ENCODE measurements around the gene KSR2. TPM values are rescaled to one million over a fixed set of nuclear protein-coding genes. Genes with fewer than 3 reads are reported as not detected.

The KSR2 gene
- total and polyA plus RNA-seq, 7 donors = under 0.01 to 1.1 (median 0.41) TPM

DNA sequence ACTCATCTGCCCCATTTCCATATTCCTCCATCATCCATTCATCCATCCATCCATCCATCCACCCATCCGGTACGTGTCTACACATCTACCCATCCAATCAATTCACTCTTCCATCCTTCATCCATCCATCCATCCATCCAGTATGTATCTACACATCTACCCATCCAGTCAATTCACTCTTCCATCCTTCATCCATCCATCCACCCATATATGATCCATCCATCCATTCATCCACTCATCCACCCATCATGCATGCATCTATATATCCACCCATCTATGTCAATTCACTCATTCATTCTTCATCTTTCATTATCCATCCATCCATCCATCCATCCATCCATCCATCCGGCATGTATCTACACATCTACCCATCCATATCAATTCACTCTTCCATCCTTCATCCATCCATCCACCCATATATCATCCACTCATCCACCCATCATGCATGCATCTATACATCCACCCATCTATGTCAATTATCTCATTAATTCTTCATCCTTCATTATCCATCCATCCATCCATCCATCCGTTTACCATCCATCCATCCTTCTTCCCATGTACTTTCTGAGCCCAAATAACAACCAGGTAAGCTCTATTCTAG lies 498.8 kb downstream of the KSR2 start:
- intact Hi-C loops (cut with DNase I) = no loop called here

DNA sequence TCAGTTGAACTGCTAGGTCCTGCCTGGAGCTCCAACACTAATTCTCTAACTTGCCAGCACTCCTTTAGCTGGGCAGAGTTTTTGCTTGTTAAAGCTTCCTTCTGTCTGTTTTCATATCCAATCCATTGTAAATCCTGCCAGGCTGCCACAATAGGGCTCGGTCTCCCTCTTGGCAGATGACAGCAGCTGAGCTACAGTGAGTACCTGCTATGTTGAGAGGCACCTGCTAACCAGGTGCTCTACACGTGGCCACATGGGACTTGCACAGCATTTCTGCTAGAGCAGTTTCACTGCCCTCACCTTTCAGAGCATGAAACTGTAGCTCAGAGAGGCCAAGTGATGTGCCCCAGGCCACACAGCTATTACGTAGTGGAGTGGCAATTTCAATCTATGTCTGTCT lies 500.8 kb downstream of the KSR2 start:
- Histone ChIP-seq H3K27me3 (peaks cover 0 to 4% (median 0%) of the 10 kb centered on the region in 3 donors), H3K36me3 (no peaks in the 10 kb centered on the region), H3K9me3 (no peaks in the 10 kb centered on the region), H3K27ac (no peak overlapping the region), H3K4me1 (no peaks in the 10 kb centered on the region), H3K4me3 (no peak overlapping the region)
- no peak for TF ChIP-seq POLR2AphosphoS5 (IDR thresholded peaks at IDR 0.05)
- TF ChIP-seq, protein P1, sequence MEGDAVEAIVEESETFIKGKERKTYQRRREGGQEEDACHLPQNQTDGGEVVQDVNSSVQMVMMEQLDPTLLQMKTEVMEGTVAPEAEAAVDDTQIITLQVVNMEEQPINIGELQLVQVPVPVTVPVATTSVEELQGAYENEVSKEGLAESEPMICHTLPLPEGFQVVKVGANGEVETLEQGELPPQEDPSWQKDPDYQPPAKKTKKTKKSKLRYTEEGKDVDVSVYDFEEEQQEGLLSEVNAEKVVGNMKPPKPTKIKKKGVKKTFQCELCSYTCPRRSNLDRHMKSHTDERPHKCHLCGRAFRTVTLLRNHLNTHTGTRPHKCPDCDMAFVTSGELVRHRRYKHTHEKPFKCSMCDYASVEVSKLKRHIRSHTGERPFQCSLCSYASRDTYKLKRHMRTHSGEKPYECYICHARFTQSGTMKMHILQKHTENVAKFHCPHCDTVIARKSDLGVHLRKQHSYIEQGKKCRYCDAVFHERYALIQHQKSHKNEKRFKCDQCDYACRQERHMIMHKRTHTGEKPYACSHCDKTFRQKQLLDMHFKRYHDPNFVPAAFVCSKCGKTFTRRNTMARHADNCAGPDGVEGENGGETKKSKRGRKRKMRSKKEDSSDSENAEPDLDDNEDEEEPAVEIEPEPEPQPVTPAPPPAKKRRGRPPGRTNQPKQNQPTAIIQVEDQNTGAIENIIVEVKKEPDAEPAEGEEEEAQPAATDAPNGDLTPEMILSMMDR (IDR thresholded peaks at IDR 0.05) = no peak
- no peak for DNase-seq
- WGBS, 2 donors = 49 to 71% methylated on average over 3 of the region's 3 CpGs
- intact Hi-C loops (cut with DNase I) = no loop called here

More for the DNA sequence above, 498.8 kb downstream of the KSR2 start:
- DNase-seq = no peak
- WGBS, 2 donors = 68 to 88% methylated on average over 4 of the region's 4 CpGs
- Histone ChIP-seq H3K36me3 (no peaks in the 10 kb centered on the region), H3K4me3 (no peak overlapping the region), H3K9me3 (no peaks in the 10 kb centered on the region), H3K4me1 (no peaks in the 10 kb centered on the region), H3K27me3 (peaks cover 0 to 4% (median 0%) of the 10 kb centered on the region in 3 donors), H3K27ac (no peak overlapping the region)
- no peak for TF ChIP-seq EP300 (IDR thresholded peaks at IDR 0.05)
- no peak for TF ChIP-seq POLR2A (IDR thresholded peaks at IDR 0.05)
- no peak for TF ChIP-seq POLR2AphosphoS5 (IDR thresholded peaks at IDR 0.05)
- TF ChIP-seq, protein P1 (IDR thresholded peaks at IDR 0.05) = no peak

DNA sequence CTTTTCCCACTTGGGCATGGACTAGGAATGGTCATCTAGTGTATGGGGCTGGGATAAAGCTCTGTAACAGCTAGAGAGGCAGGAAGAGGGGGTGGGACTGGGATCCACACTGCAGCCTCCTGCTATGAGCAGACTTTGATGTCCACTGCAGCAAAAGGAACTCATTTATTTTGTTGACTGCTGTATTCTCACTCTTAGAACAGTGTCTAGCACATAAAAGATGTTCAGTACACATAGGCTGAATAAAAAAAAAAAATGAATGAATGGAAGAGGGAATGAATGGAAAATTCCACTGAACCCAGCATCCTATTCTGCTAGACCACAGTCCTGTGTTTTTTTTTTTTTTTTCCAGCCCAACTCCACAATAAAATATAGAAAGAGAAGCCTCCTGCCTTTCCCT lies 501.2 kb downstream of the KSR2 start:
- Histone ChIP-seq H3K27ac (no peak overlapping the region), H3K4me3 (no peak overlapping the region), H3K9me3 (no peaks in the 10 kb centered on the region), H3K27me3 (peaks cover 0 to 4% (median 0%) of the 10 kb centered on the region in 3 donors), H3K4me1 (no peaks in the 10 kb centered on the region), H3K36me3 (no peaks in the 10 kb centered on the region)
- no peak for DNase-seq
- TF ChIP-seq POLR2A (IDR thresholded peaks at IDR 0.05) (no peak), EP300 (IDR thresholded peaks at IDR 0.05) (no peak), POLR2AphosphoS5 (IDR thresholded peaks at IDR 0.05) (no peak)
- TF ChIP-seq, protein P1 (IDR thresholded peaks at IDR 0.05) = no peak
- intact Hi-C loops (cut with DNase I) = no loop called here

DNA sequence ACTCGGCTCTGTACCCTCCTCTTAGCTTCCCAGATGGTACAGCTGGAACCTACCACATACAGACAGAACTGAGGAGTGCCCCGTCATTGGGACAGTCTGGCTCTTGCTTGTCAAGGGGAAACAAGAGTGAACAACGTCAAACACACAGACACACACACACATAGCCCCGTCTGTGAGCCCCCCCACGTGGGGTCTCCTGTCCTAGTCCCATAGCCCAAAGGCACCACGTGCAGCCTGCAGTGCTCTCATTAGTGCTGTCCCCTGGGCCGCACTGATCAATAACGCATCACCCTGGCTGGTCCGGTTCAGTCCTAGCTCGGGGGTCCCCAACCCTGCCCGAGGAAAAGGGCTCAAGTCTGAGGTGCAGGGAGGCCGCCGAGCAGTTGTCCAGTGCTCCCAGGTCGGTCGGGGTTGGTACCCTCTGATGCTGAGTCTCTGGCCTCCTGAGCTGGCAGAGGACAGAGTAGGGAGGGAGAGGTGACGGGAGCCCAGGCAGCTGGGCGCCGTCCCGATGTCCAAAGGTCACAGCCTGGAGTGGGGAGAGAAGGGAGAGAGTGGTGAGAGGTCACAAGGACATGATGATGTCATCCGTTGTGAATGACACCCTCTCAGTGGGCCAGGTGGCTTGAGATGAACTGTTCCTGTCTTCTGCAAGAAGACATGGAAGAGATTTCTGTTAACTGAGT lies 502.0 kb downstream of the KSR2 start:
- Histone ChIP-seq H3K27me3 (peaks cover 0 to 4% (median 0%) of the 10 kb centered on the region in 3 donors), H3K27ac (no peak overlapping the region), H3K36me3 (no peaks in the 10 kb centered on the region), H3K4me1 (no peaks in the 10 kb centered on the region), H3K9me3 (no peaks in the 10 kb centered on the region), H3K4me3 (no peak overlapping the region)
- TF ChIP-seq POLR2AphosphoS5 (IDR thresholded peaks at IDR 0.05) (no peak), POLR2A (IDR thresholded peaks at IDR 0.05) (no peak)
- TF ChIP-seq, protein P1 (IDR thresholded peaks at IDR 0.05) = no peak
- intact Hi-C loops (cut with DNase I) = no loop called here
- WGBS, 2 donors = 62 to 71% methylated on average over 20 of the region's 20 CpGs
- DNase-seq = no peak
